NT2/D1 (cell line): ENCODE results near the gene A1BG.

Experiments
- DNase-seq: peaks from one replicate; pipeline ENCODE4 v3.0.0-alpha.2; 2011; ENCODE audit warnings: low read depth, low spot score
- H3K27me3 ChIP-seq: 2 replicates; pipeline ENCODE4 v1.6.0; 2011; ENCODE audit warnings: mild to moderate bottlenecking; ENCODE audit not compliant: insufficient read length, insufficient read depth
- H3K36me3 ChIP-seq: 2 replicates; pipeline ENCODE4 v1.6.1; 2011; ENCODE audit warnings: mild to moderate bottlenecking, low read length, mixed read lengths; ENCODE audit not compliant: insufficient read depth, insufficient read length
- H3K4me1 ChIP-seq: 2 replicates; pipeline ENCODE4 v1.5.1; 2011; ENCODE audit not compliant: insufficient read depth, insufficient read length
- H3K4me3 ChIP-seq: 2 replicates; pipeline ENCODE4 v1.5.1; 2011; ENCODE audit warnings: low read depth; ENCODE audit not compliant: insufficient read length
- H3K9ac ChIP-seq: 2 replicates; pipeline ENCODE4 v1.6.0; 2011; ENCODE audit warnings: low read depth; ENCODE audit not compliant: insufficient read length
- H3K9me3 ChIP-seq: 2 replicates; pipeline ENCODE4 v1.5.1; 2011; ENCODE audit warnings: mild to moderate bottlenecking, low read length; ENCODE audit not compliant: insufficient read depth
- SUZ12 ChIP-seq: IDR thresholded peaks from 2 replicates; pipeline ENCODE4 v1.6.1; 2011; ENCODE audit not compliant: insufficient read length, insufficient read depth; ENCODE audit errors: extremely low read depth
- YY1 ChIP-seq: IDR thresholded peaks from 2 replicates; pipeline ENCODE4 v1.6.1; 2011; ENCODE audit not compliant: insufficient read length, insufficient read depth
- ZNF274 ChIP-seq: IDR thresholded peaks from 2 replicates; pipeline ENCODE4 v1.6.1; 2011; ENCODE audit warnings: mild to moderate bottlenecking, low read depth, low read length

The A1BG gene

DNA sequence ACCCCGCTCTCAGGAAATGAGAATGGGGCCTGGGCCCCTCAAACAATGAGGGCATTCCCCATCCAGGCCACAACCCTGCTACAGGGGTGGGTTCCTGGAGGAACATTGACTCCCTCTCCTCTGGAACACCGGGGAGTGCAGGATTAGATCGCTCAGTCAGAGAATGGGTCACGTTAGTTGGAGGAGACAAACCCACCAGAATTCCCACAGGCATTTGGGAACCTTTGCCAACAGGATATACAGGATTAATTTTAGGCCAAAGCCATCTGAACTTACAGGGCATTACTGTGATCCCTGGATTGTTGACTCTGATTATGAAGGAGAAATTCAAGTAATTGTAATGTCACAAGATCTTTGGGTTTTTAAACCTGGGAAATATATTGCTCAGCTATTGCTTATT, 45.6 kb downstream of the A1BG start:
- TF ChIP-seq ZNF274 (no peak), YY1 (no peak), SUZ12 (no peak)
- Histone ChIP-seq H3K4me3 (no peak overlapping the region), H3K36me3 (peaks cover 55% of the 10 kb centered on the region)

DNA sequence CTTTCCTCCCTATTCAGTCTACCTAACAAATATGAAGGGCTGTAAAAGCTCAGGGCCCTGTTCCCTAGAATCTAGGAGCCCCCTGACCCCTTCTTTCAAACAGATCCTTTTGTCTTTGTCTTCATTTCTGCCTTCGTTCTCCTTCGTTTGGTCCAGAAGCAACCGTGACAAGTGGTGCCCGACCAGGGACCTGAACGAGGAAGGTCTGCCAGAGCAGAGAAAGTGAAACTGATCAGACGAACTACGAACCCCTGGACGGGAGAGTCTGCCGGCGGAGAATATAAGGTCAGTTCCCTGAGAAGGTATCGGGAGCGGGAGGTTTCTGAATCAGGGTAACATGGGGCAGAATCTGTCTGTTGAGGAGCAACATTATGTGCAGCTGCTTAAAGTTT, 47.4 kb downstream of the A1BG start:
- Histone ChIP-seq H3K9ac (peak overlapping the region; percentile 96), H3K9me3 (no peaks in the 10 kb centered on the region), H3K36me3 (peaks cover 44% of the 10 kb centered on the region), H3K4me1 (no peaks in the 10 kb centered on the region), H3K4me3 (peak overlapping the region; percentile 99), H3K27me3 (no peaks in the 10 kb centered on the region)
- no peak for DNase-seq
- TF ChIP-seq YY1 (no peak), ZNF274 (no peak), SUZ12 (no peak)

More for the DNA sequence above, 45.6 kb downstream of the A1BG start:
- Histone ChIP-seq H3K9me3 (no peaks in the 10 kb centered on the region), H3K9ac (no peak overlapping the region), H3K4me1 (no peaks in the 10 kb centered on the region), H3K27me3 (no peaks in the 10 kb centered on the region)
- no peak for DNase-seq

- Histone ChIP-seq H3K27me3 (no peaks in the 10 kb centered on the region), H3K36me3 (peaks cover 51% of the 10 kb centered on the region), H3K9ac (peak within 1 kb of the TSS; percentile 96), H3K4me1 (no peaks in the 10 kb centered on the region), H3K4me3 (peak within 1 kb of the TSS; percentile 99), H3K9me3 (no peaks in the 10 kb centered on the region)
- peak; percentile 89 for DNase-seq
- peak; percentile 53 for TF ChIP-seq YY1
- no peak for TF ChIP-seq ZNF274
Observed at GRCh38 chr19:58305065-58305931, 48.0 kb downstream of the A1BG start, which contains the start of gene ERVK3-1. TSS of gene ERVK3-1 (plus strand) at chr19:58305377. CDS start at chr19:58312169, 6,792 bp downstream.

- no peak for DNase-seq
- Histone ChIP-seq H3K4me3 (peak overlapping the region; percentile 99), H3K36me3 (peaks cover 52% of the 10 kb centered on the region), H3K27me3 (no peaks in the 10 kb centered on the region), H3K4me1 (no peaks in the 10 kb centered on the region), H3K9me3 (no peaks in the 10 kb centered on the region), H3K9ac (no peak overlapping the region)
- TF ChIP-seq YY1 (no peak), SUZ12 (no peak), ZNF274 (no peak)
Observed at GRCh38 chr19:58304748-58305064, 48.6 kb downstream of the A1BG start.

DNA sequence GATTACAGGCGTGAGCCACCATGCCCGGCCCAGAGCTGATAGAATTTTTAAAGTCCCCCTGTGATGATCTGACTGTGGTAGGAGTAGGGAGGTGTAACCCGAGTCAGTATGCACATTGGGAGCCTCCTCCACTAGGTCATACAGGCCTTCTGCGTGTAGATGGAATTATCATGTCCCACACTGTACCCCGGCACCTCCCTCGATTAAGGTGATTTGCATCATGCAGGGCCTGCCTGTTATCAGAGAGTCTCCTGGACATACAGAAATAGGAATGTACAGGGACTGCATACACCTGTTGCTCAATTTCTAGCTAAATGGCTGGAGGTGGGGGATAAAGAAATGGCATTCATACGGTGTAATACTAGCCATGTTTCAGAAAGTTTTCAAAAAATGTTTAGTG, 49.0 kb downstream of the A1BG start:
- TF ChIP-seq ZNF274, result no peak
- TF ChIP-seq YY1, result no peak
- TF ChIP-seq SUZ12, result no peak
- H3K36me3 ChIP-seq, result peaks cover 50% of the 10 kb centered on the region
- no peaks in the 10 kb centered on the region for H3K27me3 ChIP-seq
- H3K9me3 ChIP-seq, result no peaks in the 10 kb centered on the region
- no peak for DNase-seq
- no peak overlapping the region for H3K9ac ChIP-seq
- no peaks in the 10 kb centered on the region for H3K4me1 ChIP-seq
- H3K4me3 ChIP-seq, result no peak overlapping the region

DNA sequence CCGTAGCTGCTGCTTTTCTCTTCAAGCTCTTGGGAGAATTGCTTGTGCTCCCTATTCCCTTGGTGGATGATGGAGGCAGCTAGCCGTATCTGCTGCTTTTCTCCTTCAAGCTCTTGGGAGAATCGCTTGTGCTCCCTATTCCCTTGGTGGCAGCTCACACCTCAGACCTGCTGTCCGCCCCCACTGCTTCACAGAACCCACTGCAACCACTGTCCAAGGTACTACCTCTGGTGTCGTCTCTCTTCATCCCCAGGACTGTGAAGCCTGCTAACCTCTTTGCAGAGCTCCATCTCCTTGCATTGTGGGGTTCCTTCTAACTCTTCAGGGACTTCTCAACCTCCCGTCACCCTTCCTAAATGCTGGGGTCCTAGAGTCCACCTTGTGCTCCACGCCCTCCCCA, 52.7 kb downstream of the A1BG start:
- no peak for DNase-seq
- Histone ChIP-seq H3K4me3 (no peak overlapping the region), H3K9me3 (no peaks in the 10 kb centered on the region), H3K4me1 (no peaks in the 10 kb centered on the region), H3K9ac (no peak overlapping the region), H3K27me3 (no peaks in the 10 kb centered on the region), H3K36me3 (peaks cover 42% of the 10 kb centered on the region)
- TF ChIP-seq ZNF274 (no peak), YY1 (no peak), SUZ12 (no peak)

DNA sequence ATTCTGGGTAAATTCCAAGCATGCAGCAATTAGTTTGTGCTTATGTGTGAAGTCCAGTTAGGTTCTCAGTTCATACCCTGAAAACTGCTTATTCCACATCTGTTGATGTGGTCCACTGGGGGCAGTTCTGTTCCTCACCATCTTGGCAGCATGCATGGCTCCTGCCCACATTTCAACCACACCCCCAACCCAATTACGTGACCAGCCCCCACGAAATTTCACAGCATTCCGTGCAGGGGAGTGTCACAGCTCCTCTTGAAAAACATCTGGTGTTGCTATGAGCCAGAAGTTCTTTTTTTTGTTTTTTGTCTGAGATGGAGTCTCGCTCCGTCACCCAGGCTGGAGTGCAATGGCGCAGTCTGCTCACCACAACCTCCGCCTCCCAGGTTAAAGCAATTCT, 57.2 kb downstream of the A1BG start:
- no peak overlapping the region for H3K9ac ChIP-seq
- no peak for TF ChIP-seq YY1
- TF ChIP-seq SUZ12, result no peak
- no peak for TF ChIP-seq ZNF274
- H3K4me1 ChIP-seq, result no peaks in the 10 kb centered on the region
- H3K4me3 ChIP-seq, result no peak overlapping the region
- peaks cover 21% of the 10 kb centered on the region for H3K9me3 ChIP-seq
- no peaks in the 10 kb centered on the region for H3K27me3 ChIP-seq
- no peak for DNase-seq
- H3K36me3 ChIP-seq, result peaks cover 81% of the 10 kb centered on the region
